Glutamatergic neuron (in vitro differentiated cells): ENCODE data around the gene CADM1. TPM values are rescaled to one million over a fixed set of nuclear protein-coding genes. Genes with fewer than 3 reads are reported as not detected.
A peak's percentile ranks its signal among the peaks of the same experiment; 100 is the strongest.

ENCODE experiments used
- DNase-seq: peaks from one replicate; pipeline ENCODE4 v3.0.0; 2022
- H3K27ac Mint-ChIP-seq: one replicate; pipeline ENCODE4 v1.8.0; 2020; ENCODE audit warnings: mild to moderate bottlenecking, mixed read lengths, inconsistent platforms; ENCODE audit not compliant: unreplicated experiment
- H3K27me3 Mint-ChIP-seq: one replicate; pipeline ENCODE4 v1.8.0; 2020; ENCODE audit warnings: mild to moderate bottlenecking, moderate library complexity, mixed read lengths, inconsistent platforms; ENCODE audit not compliant: unreplicated experiment
- H3K36me3 Mint-ChIP-seq: one replicate; pipeline ENCODE4 v1.8.0; 2020; ENCODE audit warnings: mild to moderate bottlenecking, mixed read lengths, inconsistent platforms; ENCODE audit not compliant: unreplicated experiment
- H3K4me1 Mint-ChIP-seq: one replicate; pipeline ENCODE4 v1.8.0; 2020; ENCODE audit warnings: mild to moderate bottlenecking, low read depth, mixed read lengths, inconsistent platforms; ENCODE audit not compliant: unreplicated experiment
- H3K4me3 Mint-ChIP-seq: one replicate; pipeline ENCODE4 v1.8.0; 2020; ENCODE audit warnings: mild to moderate bottlenecking, mixed read lengths, inconsistent platforms; ENCODE audit not compliant: unreplicated experiment
- H3K9me3 Mint-ChIP-seq: one replicate; pipeline ENCODE4 v1.8.0; 2020; ENCODE audit warnings: mild to moderate bottlenecking, moderate library complexity, mixed read lengths, inconsistent platforms; ENCODE audit not compliant: unreplicated experiment
- total RNA-seq: library from RNA; stranded (reverse); fragmentation: NEBNext Ultra II Directional; extraction: Animal tissue kit (Norgen Biotek cat#: 25700); gene quantifications from one replicate; pipeline ENCODE4 v1.2.1, GENCODE V29; 2021; ENCODE audit not compliant: unreplicated experiment
- TF ChIP-seq, protein P1 (sequence below): fragments of 200-600 bp; sonication (generic); IDR thresholded peaks from one replicate; pipeline ENCODE4 v1.5.0; 2021; ENCODE audit not compliant: partially characterized antibody, unreplicated experiment

The CADM1 gene
- total RNA-seq, 1 donor from 2014 or later = 1,339 TPM

- Mint-ChIP-seq H3K36me3 (peaks cover 25% of the 10 kb centered on the region), H3K4me1 (peaks cover 17% of the 10 kb centered on the region)
Measured at GRCh38 chr11:115226556-115226955, 277.7 kb downstream of the CADM1 start.

DNA sequence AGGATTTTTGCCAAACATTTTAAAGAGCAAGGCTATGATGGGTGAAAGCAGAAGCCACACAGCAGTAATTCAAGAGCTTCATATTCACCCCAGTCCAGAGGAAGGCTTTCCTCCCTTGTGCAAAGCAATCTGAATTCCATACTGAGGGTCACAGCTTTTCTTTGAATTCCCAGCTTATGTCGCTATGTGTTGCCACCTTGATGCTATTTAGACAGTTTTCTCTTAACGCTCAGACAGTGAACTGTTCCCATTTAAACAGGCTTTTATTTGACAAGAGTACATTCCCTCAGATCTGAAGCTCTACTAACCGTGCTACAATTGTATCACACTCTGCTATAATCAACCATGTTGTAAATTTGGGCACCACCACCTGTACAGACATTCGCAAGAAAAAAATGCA, 279.7 kb downstream of the CADM1 start:
- Mint-ChIP-seq H3K36me3 (peaks cover 18% of the 10 kb centered on the region), H3K27ac (peak overlapping the region; percentile 60), H3K27me3 (peaks cover 27% of the 10 kb centered on the region), H3K4me1 (peaks cover 18% of the 10 kb centered on the region), H3K9me3 (peaks cover 46% of the 10 kb centered on the region), H3K4me3 (no peak overlapping the region)
- DNase-seq = no peak
- TF ChIP-seq, protein P1, sequence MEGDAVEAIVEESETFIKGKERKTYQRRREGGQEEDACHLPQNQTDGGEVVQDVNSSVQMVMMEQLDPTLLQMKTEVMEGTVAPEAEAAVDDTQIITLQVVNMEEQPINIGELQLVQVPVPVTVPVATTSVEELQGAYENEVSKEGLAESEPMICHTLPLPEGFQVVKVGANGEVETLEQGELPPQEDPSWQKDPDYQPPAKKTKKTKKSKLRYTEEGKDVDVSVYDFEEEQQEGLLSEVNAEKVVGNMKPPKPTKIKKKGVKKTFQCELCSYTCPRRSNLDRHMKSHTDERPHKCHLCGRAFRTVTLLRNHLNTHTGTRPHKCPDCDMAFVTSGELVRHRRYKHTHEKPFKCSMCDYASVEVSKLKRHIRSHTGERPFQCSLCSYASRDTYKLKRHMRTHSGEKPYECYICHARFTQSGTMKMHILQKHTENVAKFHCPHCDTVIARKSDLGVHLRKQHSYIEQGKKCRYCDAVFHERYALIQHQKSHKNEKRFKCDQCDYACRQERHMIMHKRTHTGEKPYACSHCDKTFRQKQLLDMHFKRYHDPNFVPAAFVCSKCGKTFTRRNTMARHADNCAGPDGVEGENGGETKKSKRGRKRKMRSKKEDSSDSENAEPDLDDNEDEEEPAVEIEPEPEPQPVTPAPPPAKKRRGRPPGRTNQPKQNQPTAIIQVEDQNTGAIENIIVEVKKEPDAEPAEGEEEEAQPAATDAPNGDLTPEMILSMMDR = no peak

More at GRCh38 chr11:115226556-115226955, 277.7 kb downstream of the CADM1 start:
- Mint-ChIP-seq H3K9me3 (peaks cover 52% of the 10 kb centered on the region), H3K27me3 (peaks cover 37% of the 10 kb centered on the region), H3K27ac (no peak overlapping the region), H3K4me3 (no peak overlapping the region)
- TF ChIP-seq, protein P1 = no peak
- DNase-seq = no peak

DNA sequence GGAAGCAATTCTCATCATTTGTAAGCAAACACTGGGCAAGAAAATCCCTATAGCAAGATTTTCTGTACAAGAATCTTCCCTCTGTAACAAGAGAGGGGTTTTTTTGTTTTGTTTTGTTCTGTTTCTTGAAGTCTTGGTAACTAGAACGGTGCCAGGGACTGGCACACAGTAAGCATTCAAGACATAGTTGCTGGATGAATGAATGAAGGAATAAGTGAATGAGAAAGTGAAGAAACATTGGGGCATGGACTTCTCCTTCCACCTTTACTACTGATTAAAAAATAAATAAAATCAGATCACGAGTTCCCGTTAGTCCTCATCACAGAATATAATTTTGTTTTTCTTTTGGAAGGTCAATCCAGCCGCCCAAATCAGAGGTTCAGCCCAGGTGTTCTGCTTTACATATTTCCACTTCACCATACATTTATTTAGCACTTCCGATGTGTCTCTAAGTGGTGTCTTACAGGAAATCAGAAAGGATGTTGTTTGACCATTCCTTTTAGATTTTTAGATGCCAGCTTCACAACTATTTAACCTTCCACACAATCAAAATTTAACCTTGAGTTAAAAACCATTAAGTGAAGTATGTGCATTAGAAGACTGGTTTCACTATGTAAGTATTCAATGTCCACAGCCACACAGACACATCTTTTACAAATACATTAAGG, 281.2 kb downstream of the CADM1 start:
- TF ChIP-seq, protein P1 = no peak
- H3K4me1 Mint-ChIP-seq = peaks cover 18% of the 10 kb centered on the region

DNA sequence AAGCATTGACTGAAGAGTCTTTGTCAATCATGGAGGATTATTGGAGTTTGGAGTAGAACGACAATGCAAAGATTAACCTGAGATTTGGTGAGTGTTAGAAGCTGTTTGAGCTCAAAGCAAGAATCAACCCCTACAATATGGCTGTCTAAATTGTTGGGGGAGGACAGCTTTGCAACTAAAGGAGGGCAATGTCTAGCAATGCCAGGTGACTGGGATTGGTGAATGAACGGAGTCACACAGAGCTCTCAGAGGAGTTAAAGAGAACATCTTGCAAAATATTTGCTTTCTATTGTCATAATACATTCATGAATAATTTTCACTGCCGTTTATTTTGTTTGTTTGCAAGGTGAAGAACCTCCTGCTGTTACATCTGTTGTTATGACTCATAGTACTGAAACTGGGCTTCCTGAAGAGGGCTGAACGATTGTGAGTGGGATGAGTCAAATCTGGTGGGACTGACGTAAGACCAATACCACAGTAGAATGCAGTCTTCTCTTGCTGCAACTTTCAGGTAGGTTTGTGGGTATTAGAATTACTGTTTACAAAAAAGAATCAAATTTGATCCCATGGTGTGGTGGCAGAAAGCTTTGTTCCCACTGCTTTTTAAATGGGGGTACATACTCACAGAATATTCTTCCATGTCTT, 281.9 kb downstream of the CADM1 start:
- DNase-seq = no peak
- Mint-ChIP-seq H3K9me3 (peaks cover 47% of the 10 kb centered on the region), H3K27me3 (peaks cover 27% of the 10 kb centered on the region), H3K4me3 (no peak overlapping the region), H3K36me3 (peaks cover 7% of the 10 kb centered on the region), H3K27ac (no peak overlapping the region), H3K4me1 (peaks cover 18% of the 10 kb centered on the region)
- TF ChIP-seq, protein P1 = no peak

More for the DNA sequence above, 281.2 kb downstream of the CADM1 start:
- H3K4me3 Mint-ChIP-seq = no peak overlapping the region
- no peak for DNase-seq
- peaks cover 29% of the 10 kb centered on the region for H3K27me3 Mint-ChIP-seq
- no peak overlapping the region for H3K27ac Mint-ChIP-seq
- peaks cover 48% of the 10 kb centered on the region for H3K9me3 Mint-ChIP-seq
- peaks cover 11% of the 10 kb centered on the region for H3K36me3 Mint-ChIP-seq
